GM21515 (cell line): Measurements from ENCODE around the gene UBXN2A.

Source experiments
- ATAC-seq: cut with Tn5 transposase; IDR thresholded peaks from one replicate; pipeline ENCODE4 v1.9.1; 2021; ENCODE audit not compliant: unreplicated experiment

UBXN2A gene

GRCh38 chr2:23939987-23940717 is at the start of gene UBXN2A:
Gene UBXN2A (plus strand): TSS chr2:23940463. CDS start chr2:23958315, 17,852 bp downstream.
- ATAC-seq, result peak; percentile 69

GRCh38 chr2:23900133-23900532 is 40.1 kb upstream of the UBXN2A start:
- ATAC-seq, result no peak

GRCh38 chr2:23900541-23901322 is 39.5 kb upstream of the UBXN2A start:
- ATAC-seq, result no peak

- ATAC-seq, result no peak
Observed at GRCh38 chr2:23901966-23902846, 38.1 kb upstream of the UBXN2A start.

GRCh38 chr2:23903034-23903433 is 37.2 kb upstream of the UBXN2A start:
- ATAC-seq, result no peak

- ATAC-seq, result no peak
Observed at GRCh38 chr2:23904215-23904614, 36.0 kb upstream of the UBXN2A start.

- ATAC-seq, result no peak
Observed at GRCh38 chr2:23904692-23905091, 35.6 kb upstream of the UBXN2A start.

GRCh38 chr2:23905155-23905554 is 35.1 kb upstream of the UBXN2A start:
- ATAC-seq, result no peak

GRCh38 chr2:23912054-23912453 is 28.2 kb upstream of the UBXN2A start:
- ATAC-seq, result no peak

GRCh38 chr2:23915327-23915726 is 24.9 kb upstream of the UBXN2A start:
- ATAC-seq, result no peak

GRCh38 chr2:23916727-23917405 is 23.4 kb upstream of the UBXN2A start:
- no peak for ATAC-seq

- ATAC-seq, result no peak
Observed at GRCh38 chr2:23918837-23919489, 21.3 kb upstream of the UBXN2A start.

GRCh38 chr2:23924589-23925359 is 15.5 kb upstream of the UBXN2A start:
- ATAC-seq, result no peak

GRCh38 chr2:23925702-23926289 is 14.5 kb upstream of the UBXN2A start:
- ATAC-seq, result peak; percentile 55

- ATAC-seq, result peak; percentile 18
Observed at GRCh38 chr2:23926290-23926749, 13.9 kb upstream of the UBXN2A start.

GRCh38 chr2:23926750-23927571 is 13.3 kb upstream of the UBXN2A start, which contains the start of gene ATAD2B:
Gene ATAD2B (minus strand): TSS chr2:23927123. CDS start chr2:23926770, 353 bp downstream.
- ATAC-seq, result peak; percentile 72

GRCh38 chr2:23934259-23934658 is 6.0 kb upstream of the UBXN2A start:
- ATAC-seq, result no peak
